KG1 (cell line): ENCODE measurements around the gene SLC25A43.

ENCODE experiments used
- DNase-seq: peaks from one replicate; lab custom pipeline; 2025; lab: John Stamatoyannopoulos, UW

The SLC25A43 gene

DNA sequence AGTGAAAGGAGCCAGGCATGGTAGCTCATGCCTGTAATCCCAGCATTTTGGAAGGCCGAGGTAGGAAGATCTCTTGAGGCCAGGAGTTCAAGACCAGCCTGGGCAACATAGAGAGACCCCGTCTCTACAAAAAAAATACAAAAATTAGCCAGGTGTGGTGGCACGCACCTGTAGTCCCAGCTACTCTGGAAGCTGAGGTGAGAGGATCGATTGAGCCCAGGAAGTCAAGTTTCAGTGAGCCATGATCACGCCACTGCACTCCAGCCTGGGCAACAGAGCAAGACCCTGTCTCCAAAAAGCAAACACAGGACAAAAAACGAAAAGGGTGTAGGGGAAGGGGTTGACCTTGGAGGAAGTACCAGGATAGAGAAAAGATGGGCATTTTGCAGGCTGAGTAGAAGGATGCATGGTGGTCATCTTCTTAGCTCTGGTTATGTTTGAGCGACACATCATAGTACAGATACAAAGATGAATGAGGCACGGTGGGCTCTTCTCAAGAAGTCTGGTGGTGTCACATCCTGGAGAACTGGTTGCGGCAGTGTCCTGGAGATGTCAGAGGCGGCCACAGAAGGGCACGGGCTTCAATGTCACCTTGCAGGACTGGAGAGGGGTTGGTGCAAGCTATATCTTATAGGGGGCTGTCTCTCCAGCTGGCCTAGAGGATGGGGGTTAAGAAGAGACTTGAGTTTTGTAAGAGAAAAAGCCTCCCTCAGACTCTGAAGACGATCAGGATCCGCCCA lies 101.1 kb downstream of the SLC25A43 start:
- no peak for DNase-seq

DNA sequence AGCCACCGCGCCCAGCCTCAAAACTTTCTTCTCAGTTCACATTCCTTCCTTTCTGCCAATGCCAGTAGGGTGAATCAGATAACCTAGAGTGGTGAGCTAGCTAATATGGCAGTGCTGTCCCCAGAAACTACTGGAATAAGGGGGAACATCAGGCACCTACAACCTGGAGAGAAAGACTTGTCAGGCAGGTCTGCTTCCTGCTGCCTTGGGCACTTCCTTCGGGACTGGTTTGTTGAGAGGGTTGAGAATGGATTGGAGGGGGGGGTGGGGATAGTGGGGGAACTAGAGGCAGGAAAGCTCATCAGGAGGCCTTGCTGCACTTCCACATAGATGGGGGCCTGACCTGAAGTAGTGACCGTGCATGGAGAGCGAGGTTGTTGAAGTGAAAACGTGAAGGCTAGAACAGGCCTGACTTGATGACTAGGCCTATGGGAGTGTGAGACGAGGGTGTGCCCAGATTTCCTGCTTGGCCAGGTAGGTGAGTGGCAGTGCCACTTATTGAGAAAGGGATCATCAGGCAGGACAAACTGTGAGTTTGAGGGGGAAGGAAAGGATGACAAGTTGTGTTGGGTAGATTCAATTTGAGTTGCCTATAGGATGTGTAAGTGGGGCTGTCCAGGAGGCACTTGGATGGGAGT lies 102.5 kb downstream of the SLC25A43 start:
- no peak for DNase-seq

DNA sequence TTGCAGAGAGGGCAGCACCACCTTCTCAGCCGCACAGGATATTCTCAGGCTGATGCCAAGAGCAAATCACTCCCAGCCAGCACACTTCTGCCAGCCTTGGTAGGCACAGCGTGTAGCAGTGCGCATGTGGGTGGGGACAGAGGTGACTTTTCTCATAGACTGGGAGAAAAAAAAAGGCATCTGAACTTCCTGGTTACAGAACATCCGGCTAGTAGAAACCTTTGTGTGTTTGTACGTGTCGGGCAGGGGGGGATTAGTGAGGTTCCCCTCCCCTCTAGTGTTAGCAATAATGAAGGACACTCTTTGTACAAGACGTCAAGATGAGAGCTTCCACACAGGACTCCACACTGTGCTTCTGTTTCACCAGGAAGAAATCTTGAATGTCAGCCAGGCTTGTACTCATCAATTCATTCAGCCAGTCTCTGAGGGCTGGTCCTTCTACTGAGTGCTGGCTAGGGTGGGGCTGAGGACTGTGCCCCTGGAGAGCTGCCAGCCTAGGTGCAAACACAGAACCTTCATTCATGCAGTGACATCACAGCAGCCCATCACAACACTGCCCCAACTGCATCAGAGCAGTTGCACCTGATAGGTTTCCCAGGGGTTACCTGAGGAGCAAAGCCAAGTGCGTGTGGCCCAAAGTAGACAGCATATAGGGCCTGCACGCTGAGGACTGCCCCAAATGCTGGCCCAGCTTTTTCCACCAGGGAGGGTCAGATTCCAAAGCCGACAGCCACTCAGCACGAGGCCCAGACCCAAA lies 103.8 kb downstream of the SLC25A43 start:
- DNase-seq: no peak

DNA sequence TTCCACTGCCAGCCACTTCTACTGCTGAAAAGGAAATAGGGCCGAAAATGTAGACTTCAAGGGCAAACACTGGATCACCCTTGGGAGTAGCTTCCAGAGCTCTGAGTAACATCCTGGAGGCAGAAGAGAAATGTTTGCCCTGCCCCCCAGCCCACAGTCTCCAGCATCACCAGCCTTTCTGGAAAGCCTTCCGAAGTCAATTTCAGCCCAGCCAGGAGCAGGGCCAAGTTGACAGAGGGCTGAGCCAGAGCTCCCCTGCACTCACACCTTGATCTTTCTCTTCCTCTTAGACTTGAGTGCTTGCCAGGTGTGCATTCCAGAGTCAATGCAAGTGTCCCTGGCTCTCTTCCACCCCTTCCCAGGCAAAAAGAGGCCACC lies 104.3 kb downstream of the SLC25A43 start:
- DNase-seq: no peak
